GM18526 (cell line): ENCODE results near the gene ZNF827.

Experiments
- POLR2A ChIP-seq: IDR thresholded peaks from 3 replicates; pipeline ENCODE4 v1.6.1; 2011; ENCODE audit not compliant: insufficient read length; ENCODE audit errors: extremely low read depth

ZNF827 gene

GRCh38 chr4:145909281-145909715 lies 29.3 kb downstream of the ZNF827 start:
- TF ChIP-seq POLR2A, result no peak

DNA sequence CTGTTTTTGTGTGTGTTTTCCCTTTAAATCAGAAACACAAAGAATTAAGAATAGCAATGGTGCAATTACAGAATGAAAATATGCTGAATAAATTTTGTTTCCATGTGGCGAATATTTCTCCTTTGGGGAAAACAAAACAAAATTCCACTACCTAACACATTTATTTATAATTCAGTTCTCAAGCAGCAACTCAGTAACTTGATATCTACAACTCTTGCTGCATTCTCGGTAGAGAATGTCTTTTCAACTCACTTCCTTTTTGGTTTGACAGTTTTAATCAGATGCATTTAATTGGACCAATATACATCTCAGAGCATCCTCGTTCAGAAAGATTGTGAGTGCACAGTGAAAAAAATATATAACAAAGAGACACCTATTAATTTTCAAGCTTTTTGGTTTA lies 30.8 kb downstream of the ZNF827 start:
- no peak for TF ChIP-seq POLR2A

- no peak for TF ChIP-seq POLR2A
Observed at GRCh38 chr4:145907390-145907789, 31.2 kb downstream of the ZNF827 start.

- TF ChIP-seq POLR2A, result no peak
Observed at GRCh38 chr4:145904413-145905177, 34.0 kb downstream of the ZNF827 start.

- no peak for TF ChIP-seq POLR2A
Observed at GRCh38 chr4:145902522-145902921, 36.1 kb downstream of the ZNF827 start.

- no peak for TF ChIP-seq POLR2A
Observed at GRCh38 chr4:145899886-145900460, 38.6 kb downstream of the ZNF827 start.

- TF ChIP-seq POLR2A, result no peak
Observed at GRCh38 chr4:145898926-145899531, 39.6 kb downstream of the ZNF827 start.

DNA sequence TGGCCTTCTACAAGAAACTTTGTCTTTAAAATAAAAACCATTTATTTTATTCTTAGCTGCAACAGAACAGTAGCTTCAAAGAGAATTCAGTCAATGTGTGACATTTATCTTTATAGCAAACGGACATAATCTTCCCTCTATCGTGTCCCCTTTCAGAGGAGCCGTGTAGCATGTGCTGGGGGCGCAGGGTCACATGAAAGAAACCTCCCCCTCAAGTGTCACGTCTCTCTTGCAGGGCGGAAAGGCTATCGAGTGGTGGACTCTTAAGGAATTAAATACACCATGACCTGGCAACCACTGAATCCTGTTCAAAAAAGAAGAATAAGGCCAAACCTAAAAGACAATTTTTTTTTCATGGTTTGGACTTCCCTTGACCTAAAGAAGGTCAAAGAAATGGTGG lies 40.2 kb downstream of the ZNF827 start:
- no peak for TF ChIP-seq POLR2A

GRCh38 chr4:145895056-145895455 lies 43.6 kb downstream of the ZNF827 start:
- TF ChIP-seq POLR2A, result no peak

- TF ChIP-seq POLR2A, result no peak
Observed at GRCh38 chr4:145891958-145892357, 46.7 kb downstream of the ZNF827 start.

DNA sequence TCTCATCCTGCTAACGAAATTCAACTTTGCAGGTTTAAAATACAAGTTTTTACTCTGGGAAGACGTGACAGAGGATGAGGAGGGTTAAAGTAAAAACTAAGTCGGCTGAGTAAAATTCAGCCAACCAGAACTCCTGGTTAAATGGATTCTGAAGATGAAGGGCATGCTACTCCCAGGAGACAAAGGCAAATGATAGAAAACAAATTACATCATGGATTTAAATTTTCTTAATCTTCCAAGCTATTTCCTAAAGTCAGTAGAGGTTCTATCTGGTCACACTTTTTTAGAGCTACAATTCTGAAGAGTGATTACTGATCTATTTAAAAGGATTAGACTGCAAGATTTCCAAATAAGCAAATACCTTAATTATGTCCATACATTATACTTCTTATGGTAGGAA lies 47.9 kb downstream of the ZNF827 start:
- TF ChIP-seq POLR2A, result no peak

DNA sequence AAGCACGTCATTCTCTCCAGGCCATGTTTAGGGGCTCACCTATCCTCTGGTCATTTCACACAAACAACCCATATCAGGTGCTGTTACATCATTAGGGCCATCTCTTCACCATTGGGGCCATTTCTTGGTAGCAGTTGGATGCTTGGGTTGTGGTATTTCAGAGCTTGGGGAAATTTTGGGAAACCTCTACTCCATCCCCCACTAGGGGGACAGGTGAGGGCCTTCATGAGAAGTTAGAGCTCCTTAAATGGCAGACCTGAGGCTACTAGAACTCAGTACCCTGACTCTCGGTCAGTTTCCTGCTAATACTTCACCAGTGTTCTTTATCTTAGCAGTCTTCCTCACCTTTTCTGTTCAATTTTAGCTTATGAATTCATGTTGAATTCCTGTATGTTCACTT lies 50.2 kb downstream of the ZNF827 start:
- no peak for TF ChIP-seq POLR2A

DNA sequence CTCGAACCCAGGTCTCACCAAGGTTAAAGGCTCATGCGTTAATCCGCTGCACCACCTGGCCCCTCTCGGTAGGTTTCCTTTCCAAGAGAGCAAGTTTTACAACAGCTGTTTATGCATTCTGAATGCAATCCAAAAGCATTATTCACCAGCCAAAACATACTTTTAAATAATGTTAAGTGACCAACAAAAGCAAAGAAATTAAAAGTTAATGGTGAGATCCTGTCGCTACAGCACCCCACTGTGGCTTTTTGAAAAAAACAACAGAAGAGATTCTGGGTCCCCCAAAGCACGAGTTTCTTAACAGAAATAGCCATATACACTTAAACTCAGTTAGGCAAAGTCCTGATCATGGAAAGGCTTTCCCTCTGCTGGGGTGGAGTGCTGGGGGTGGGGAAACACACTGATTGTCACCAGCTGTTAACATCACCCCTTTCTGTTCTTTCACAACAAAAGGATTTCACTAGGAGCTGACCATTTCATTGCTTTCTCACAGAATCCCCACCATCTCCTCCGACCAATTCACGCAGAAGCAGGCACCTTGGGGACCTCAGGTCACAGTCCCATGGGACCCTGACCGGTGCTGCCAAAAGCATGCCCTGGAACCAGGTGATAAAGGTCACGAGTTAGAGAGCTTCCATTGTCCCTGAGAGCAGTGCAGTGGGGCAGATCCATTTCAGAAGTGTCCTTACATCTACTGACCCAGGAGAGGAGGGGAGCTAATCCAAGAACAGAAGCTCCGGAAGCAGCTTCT lies 51.2 kb downstream of the ZNF827 start:
- TF ChIP-seq POLR2A, result no peak

- TF ChIP-seq POLR2A, result no peak
Observed at GRCh38 chr4:145886871-145887240, 51.8 kb downstream of the ZNF827 start.

DNA sequence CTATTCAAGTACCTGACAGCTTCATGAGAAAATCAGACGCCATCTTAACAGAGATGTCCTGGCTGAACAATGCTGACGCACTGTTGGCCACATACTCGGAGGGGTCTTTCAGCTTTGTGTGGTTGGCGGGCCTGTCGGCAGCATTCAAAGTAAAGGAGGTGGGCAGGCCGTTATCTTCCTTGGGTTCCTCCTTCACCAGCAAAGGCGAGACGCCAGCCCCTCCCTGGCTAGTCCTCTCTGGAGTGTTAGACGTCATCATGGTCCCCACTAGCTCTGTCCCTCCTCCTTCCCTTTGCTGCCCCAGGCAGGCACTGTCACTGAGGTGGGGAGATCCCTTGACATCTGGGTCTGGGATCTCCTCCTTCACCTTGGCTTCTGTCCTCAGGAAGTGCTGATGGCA lies 53.0 kb downstream of the ZNF827 start:
- TF ChIP-seq POLR2A, result no peak

DNA sequence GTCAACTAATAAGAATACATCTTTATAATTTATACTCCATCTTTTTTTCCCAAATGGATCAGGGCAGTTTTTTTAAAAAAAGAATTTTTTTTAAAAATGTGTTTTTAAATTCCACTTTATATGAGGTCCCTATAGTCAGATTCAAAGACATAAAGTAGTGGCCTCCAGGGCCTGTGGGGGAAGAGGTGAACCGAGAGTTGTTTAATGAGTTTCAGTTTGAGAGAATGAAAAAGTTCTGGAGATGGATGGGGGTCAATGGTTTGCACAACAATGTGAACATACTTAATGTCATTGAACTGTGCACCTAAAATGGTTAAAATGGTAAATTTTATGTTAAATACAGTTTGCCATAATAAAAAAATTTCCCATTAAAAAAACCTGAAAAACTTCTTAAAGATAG lies 53.8 kb downstream of the ZNF827 start:
- TF ChIP-seq POLR2A, result no peak

DNA sequence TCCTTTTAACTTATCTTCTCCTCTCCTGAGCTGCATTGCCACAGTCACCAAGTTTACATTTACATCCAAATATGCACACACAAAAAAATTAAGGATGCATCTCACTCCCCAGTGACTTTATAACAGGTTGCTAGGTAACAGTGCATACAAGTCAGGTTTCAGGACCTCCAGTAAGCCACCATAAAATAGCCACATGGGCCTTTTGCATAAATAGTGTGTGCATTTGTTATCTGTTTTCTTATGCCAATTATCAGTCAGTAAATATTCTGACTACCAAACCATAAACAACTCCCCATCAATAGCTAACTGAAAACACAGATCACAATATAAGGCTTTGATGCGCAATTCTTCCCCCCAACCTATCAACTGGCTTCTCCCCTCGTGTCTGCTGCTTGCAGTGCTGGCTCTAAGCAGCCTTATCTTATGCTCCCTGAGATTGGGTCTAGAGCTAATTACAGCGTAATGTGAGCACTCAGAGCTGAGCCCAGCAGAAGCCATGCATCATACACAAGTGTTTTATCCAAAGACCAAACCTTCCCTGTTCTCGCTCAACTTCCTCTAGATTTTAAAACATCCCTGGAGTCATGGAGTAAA lies 55.4 kb downstream of the ZNF827 start:
- no peak for TF ChIP-seq POLR2A
